Sigmoid colon (tissue), 4 donors: Measurements from ENCODE around the gene BCAS3.

Experiments used
- CTCF ChIP-seq, 4 experiments: fragments of 450-650 bp in 3 of 4; fragments of 200-600 bp in 1 of 4; IDR thresholded peaks; one replicate each; pipeline ENCODE4 v1.5.1; 2016 to 2019; ENCODE audit warnings: antibody characterized with exemption in 4 of 4, mild to moderate bottlenecking in 3 of 4, moderate library complexity in 2 of 4
- EP300 ChIP-seq, 4 donors: sonication (generic); formaldehyde crosslinking; IDR thresholded peaks; one replicate each; pipeline ENCODE4 v1.6.1; 2017; ENCODE audit warnings: antibody characterized with exemption in 4 of 4
- POLR2AphosphoS5 ChIP-seq, 4 donors: sonication (generic); formaldehyde crosslinking; IDR thresholded peaks; one replicate each; pipeline ENCODE4 v1.6.1; 2017; ENCODE audit warnings: antibody characterized with exemption in 4 of 4

DNA sequence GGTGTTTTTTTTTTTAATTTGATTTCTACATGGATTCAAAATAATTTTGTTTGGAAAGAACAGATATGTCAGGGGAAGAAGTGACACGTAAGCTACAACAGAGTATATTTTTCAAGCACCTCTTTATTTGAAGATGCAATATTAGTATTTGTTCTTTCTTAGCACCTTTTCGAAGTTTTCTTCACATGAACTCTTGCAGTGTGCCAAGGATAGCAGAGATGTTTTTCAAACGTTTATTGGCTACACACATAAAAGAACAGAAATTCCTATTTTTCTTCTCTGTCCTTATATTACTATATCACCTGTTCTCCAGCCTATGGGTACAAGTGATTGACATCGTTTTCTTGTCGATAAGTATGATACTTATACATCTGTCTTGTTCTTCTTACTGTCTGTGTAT, 529.3 kb downstream of the BCAS3 start:
- TF ChIP-seq CTCF (IDR thresholded peaks at IDR 0.05) (no peak), EP300 (IDR thresholded peaks at IDR 0.05) (no peak), POLR2AphosphoS5 (IDR thresholded peaks at IDR 0.05) (no peak)
